ENCODE data around the gene PAQR5.

DNA sequence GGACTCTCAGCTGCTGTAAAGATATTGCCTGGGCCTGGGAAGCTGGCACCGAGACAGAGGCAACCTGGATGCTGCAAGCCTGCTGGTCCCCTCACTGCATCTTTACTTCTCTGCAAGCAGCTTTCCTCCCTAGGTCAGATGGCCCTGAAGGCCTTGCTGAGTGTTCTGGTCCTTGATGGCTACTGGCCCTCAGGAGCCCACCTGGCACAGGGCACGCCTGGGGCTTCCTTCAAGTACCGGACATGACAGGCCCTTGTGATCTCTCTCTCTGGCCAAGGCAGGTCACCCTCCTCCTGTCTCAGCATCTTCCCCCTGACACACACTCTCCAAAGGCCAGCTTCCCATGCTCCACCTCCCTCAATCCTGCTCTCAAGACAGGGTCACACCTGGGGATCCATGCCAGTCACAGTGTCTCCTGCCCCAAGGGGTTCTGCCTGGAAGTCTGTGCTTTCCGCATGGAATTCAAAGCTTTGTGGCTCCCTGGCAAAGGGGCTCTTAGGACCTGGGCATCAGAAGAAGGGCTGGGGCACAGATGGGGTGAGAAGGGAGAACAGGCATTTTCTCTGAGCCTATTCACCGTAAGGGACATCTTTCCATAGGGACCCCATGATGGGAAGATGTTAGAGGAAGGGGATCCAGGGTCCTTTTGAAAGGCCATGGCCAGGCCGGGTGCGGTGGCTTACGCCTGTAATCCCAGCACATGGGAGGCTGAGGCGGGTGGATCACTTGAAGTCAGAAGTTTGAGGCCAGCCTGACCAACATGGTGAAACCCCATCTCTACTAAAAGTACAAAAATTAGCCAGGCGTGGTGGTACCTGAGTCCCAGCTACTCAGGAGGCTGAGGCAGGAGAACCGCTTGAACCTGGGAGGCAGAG lies 4.7 kb upstream of the PAQR5 start:
- no peak for TF ChIP-seq EZH2 (IDR thresholded peaks at IDR 0.05)
- no peak for TF ChIP-seq POLR2AphosphoS5 (IDR thresholded peaks at IDR 0.05; ENCODE audit: borderline replicate concordance, low read depth, low read length)

Data from SK-N-MC (cell line).